ENCODE measurements around the gene PABPN1L. TPM values are rescaled to one million over a fixed set of nuclear protein-coding genes. Genes with fewer than 3 reads are reported as not detected.

The PABPN1L gene
- total and polyA plus RNA-seq, 2 donors (not counting 3 experiments of a cell fraction or from before 2014, with no cell fraction given) = not detected

DNA sequence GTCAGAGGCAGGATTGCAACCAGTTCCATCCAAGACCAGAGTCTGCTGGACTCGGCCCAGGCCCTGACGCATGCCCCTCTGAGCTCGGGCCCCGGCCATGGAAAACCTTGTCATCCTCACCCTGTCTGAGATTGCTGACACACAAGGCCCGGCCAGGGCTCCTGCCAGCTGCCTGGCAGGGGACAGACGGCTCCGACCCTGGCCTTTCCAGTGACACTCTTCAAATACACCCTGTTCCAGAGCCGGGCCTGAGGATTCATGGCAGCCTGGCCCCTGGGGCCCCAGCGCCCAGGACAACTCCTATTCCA, 3.2 kb upstream of the PABPN1L start:
- dilution Hi-C loops (cut with MboI; ENCODE audit: extremely low pct_ligation_motif_present, low sequenced_read_pairs) = no loop called here
- ChIA-PET POLR2A (no interaction called here), CTCF (interaction anchor here (1.3 kb wide), 1 partner anchor 12 kb away, joined by 7 read pairs; the partner anchor contains the start of genes GALNS and TRAPPC2L)
- no TSS peak for BruUV-seq (replicated peaks)
- TF ChIP-seq POLR2AphosphoS5 (IDR thresholded peaks at IDR 0.05; ENCODE audit: insufficient read depth, low read depth, low read length) (no peak), FOS (IDR thresholded peaks at IDR 0.05; ENCODE audit: borderline replicate concordance, insufficient read depth, low read length) (no peak), EZH2 (IDR thresholded peaks at IDR 0.05; ENCODE audit: borderline replicate concordance, low read depth, low read length, severe bottlenecking) (no peak), MYC (IDR thresholded peaks at IDR 0.05; ENCODE audit: low read depth, low read length) (no peak), GATA2 (IDR thresholded peaks at IDR 0.05; ENCODE audit: insufficient read depth, insufficient read length, low read depth, low read length) (no peak), POLR2A (IDR thresholded peaks at IDR 0.05; ENCODE audit: low read depth, low read length) (no peak), JUN (IDR thresholded peaks at IDR 0.05; ENCODE audit: borderline replicate concordance, insufficient read depth, insufficient read length, low read depth) (no peak)
- TF ChIP-seq, protein P1, sequence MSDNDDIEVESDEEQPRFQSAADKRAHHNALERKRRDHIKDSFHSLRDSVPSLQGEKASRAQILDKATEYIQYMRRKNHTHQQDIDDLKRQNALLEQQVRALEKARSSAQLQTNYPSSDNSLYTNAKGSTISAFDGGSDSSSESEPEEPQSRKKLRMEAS (IDR thresholded peaks at IDR 0.05; ENCODE audit: insufficient read depth, insufficient read length) = no peak
- TF ChIP-seq, protein P2, sequence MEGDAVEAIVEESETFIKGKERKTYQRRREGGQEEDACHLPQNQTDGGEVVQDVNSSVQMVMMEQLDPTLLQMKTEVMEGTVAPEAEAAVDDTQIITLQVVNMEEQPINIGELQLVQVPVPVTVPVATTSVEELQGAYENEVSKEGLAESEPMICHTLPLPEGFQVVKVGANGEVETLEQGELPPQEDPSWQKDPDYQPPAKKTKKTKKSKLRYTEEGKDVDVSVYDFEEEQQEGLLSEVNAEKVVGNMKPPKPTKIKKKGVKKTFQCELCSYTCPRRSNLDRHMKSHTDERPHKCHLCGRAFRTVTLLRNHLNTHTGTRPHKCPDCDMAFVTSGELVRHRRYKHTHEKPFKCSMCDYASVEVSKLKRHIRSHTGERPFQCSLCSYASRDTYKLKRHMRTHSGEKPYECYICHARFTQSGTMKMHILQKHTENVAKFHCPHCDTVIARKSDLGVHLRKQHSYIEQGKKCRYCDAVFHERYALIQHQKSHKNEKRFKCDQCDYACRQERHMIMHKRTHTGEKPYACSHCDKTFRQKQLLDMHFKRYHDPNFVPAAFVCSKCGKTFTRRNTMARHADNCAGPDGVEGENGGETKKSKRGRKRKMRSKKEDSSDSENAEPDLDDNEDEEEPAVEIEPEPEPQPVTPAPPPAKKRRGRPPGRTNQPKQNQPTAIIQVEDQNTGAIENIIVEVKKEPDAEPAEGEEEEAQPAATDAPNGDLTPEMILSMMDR (IDR thresholded peaks at IDR 0.05; ENCODE audit: extremely low read depth in 1 of 2, insufficient read depth in 1 of 2, low read depth in 1 of 2, low read length in 2 of 2) = no peak
- Histone ChIP-seq H3K27me3 (ENCODE audit: control insufficient read depth in 2 of 2, insufficient read depth in 2 of 2, low read length in 2 of 2) (no peaks in the 10 kb centered on the region), H3K4me1 (ENCODE audit: control insufficient read depth, extremely low read depth, insufficient read depth, low read length) (no peaks in the 10 kb centered on the region), H3K9me3 (replicated peaks; ENCODE audit: control insufficient read depth, insufficient read depth, low read length) (no peaks in the 10 kb centered on the region), H3K9ac (replicated peaks; ENCODE audit: extremely low read depth, insufficient read depth, low read length) (no peak overlapping the region), H4K20me1 (replicated peaks; ENCODE audit: control insufficient read depth, extremely low read depth, insufficient read depth, low read length) (no peaks in the 10 kb centered on the region), H3K4me2 (ENCODE audit: insufficient read depth, low read length) (no peak overlapping the region), H3K79me2 (ENCODE audit: control insufficient read depth, insufficient read depth, low read length) (no peaks in the 10 kb centered on the region), H3K36me3 (ENCODE audit: control insufficient read depth in 2 of 2, extremely low read depth in 1 of 2, insufficient read depth in 2 of 2, low read length in 2 of 2) (no peaks in the 10 kb centered on the region), H3K27ac (ENCODE audit: insufficient read depth, low read depth, low read length) (no peak overlapping the region), H3K4me3 (replicated peaks in 1 of 3; ENCODE audit: insufficient read depth in 1 of 3, low read depth in 1 of 3, low read length in 3 of 3) (no peak overlapping the region), H3K9me1 (replicated peaks; ENCODE audit: control insufficient read depth, extremely low read depth, insufficient read depth, low read length) (no peaks in the 10 kb centered on the region), H2AFZ (ENCODE audit: low read depth, low read length) (no peak overlapping the region)
- FAIRE-seq (no peak), DNase-seq (ENCODE audit: low read depth, low spot score) (no peak)
- intact Hi-C loops (cut with micrococcal nuclease) = no loop called here

Data from endothelial cell of umbilical vein (primary cell).